H9 (cell line): ENCODE measurements around the gene SSTR3. TPM values are rescaled to one million over a fixed set of nuclear protein-coding genes. Genes with fewer than 3 reads are reported as not detected.

Experiments used
- DNase-seq: peaks from one replicate; pipeline ENCODE4 v3.0.0-alpha.2; 2017
- H2AFZ ChIP-seq: one replicate; pipeline ENCODE4 v1.6.1; 2013; ENCODE audit warnings: mild to moderate bottlenecking, low read length, control low read depth, moderate library complexity
- H2AK5ac ChIP-seq: 2 replicates; pipeline ENCODE4 v1.6.1; 2013; ENCODE audit warnings: low read length, control low read depth, mixed read lengths; ENCODE audit not compliant: insufficient read length
- H2BK120ac ChIP-seq: one replicate; pipeline ENCODE4 v1.6.1; 2013; ENCODE audit warnings: low read depth, mild to moderate bottlenecking, low read length, control low read depth, inconsistent platforms; ENCODE audit not compliant: poor library complexity, severe bottlenecking
- H2BK12ac ChIP-seq: 2 replicates; pipeline ENCODE4 v1.6.1; 2013; ENCODE audit warnings: low read length, control low read depth, mixed read lengths, low read depth; ENCODE audit not compliant: insufficient read length
- H2BK15ac ChIP-seq: 2 replicates; pipeline ENCODE4 v1.6.1; 2013; ENCODE audit warnings: low read depth, low read length, control low read depth
- H2BK20ac ChIP-seq: one replicate; pipeline ENCODE4 v1.6.1; 2013; ENCODE audit warnings: low read depth, mild to moderate bottlenecking, low read length, control low read depth, inconsistent platforms; ENCODE audit not compliant: poor library complexity, severe bottlenecking
- H2BK5ac ChIP-seq: 2 replicates; pipeline ENCODE4 v1.6.1; 2013; ENCODE audit warnings: low read length, control low read depth, mixed read lengths; ENCODE audit not compliant: insufficient read length
- H3K14ac ChIP-seq: 2 replicates; pipeline ENCODE4 v1.6.1; 2013; ENCODE audit warnings: low read length, control low read depth; ENCODE audit not compliant: insufficient read depth
- H3K18ac ChIP-seq: 2 replicates; pipeline ENCODE4 v1.6.1; 2013; ENCODE audit warnings: low read depth, mild to moderate bottlenecking, mixed read lengths, low read length, control low read depth; ENCODE audit not compliant: insufficient read length
- H3K23ac ChIP-seq: 2 replicates; pipeline ENCODE4 v1.6.1; 2013; ENCODE audit warnings: low read length, control low read depth, mixed read lengths, low read depth; ENCODE audit not compliant: insufficient read length
- H3K23me2 ChIP-seq: 2 replicates; pipeline ENCODE4 v1.6.1; 2013; ENCODE audit warnings: low read depth, mild to moderate bottlenecking, mixed read lengths, low read length, control low read depth; ENCODE audit not compliant: insufficient read length, poor library complexity, severe bottlenecking
- H3K27ac ChIP-seq: 2 replicates; pipeline ENCODE4 v1.5.1; 2013; ENCODE audit warnings: low read length, control low read depth, mixed read lengths, low read depth; ENCODE audit not compliant: insufficient read length
- H3K27me3 ChIP-seq: 2 replicates; pipeline ENCODE4 v1.6.1; 2013; ENCODE audit warnings: low read length, control low read depth, inconsistent platforms; ENCODE audit not compliant: insufficient read depth
- H3K4ac ChIP-seq: 2 replicates; pipeline ENCODE4 v1.6.1; 2013; ENCODE audit warnings: low read depth, mild to moderate bottlenecking, control low read depth, inconsistent platforms, low read length, moderate library complexity
- H3K4me1 ChIP-seq: 2 replicates; pipeline ENCODE4 v1.6.1; 2013; ENCODE audit warnings: low read length, control low read depth, inconsistent platforms; ENCODE audit not compliant: insufficient read depth
- H3K4me2 ChIP-seq: 2 replicates; pipeline ENCODE4 v1.6.1; 2013; ENCODE audit warnings: low read length, control low read depth, mixed read lengths; ENCODE audit not compliant: insufficient read length, insufficient read depth
- H3K56ac ChIP-seq: 2 replicates; pipeline ENCODE4 v1.6.1; 2013; ENCODE audit warnings: low read depth, mild to moderate bottlenecking, mixed read lengths, low read length, control low read depth; ENCODE audit not compliant: insufficient read length
- H3K79me1 ChIP-seq: 2 replicates; pipeline ENCODE4 v1.6.1; 2013; ENCODE audit warnings: low read depth, mild to moderate bottlenecking, moderate library complexity, low read length, control low read depth, inconsistent platforms; ENCODE audit not compliant: insufficient read depth, poor library complexity, severe bottlenecking
- H3K79me2 ChIP-seq: 2 replicates; pipeline ENCODE4 v1.6.1; 2013; ENCODE audit warnings: low read length, control low read depth, inconsistent platforms; ENCODE audit not compliant: insufficient read depth
- H3K9ac ChIP-seq: 2 replicates; pipeline ENCODE4 v1.6.1; 2013; ENCODE audit warnings: low read length, control low read depth, mixed read lengths; ENCODE audit not compliant: insufficient read length; ENCODE audit errors: extremely low read depth
- H3K9me3 ChIP-seq: one replicate; pipeline ENCODE4 v1.6.1; 2013; ENCODE audit warnings: low read depth, low read length, inconsistent platforms; ENCODE audit not compliant: control insufficient read depth
- H3T11ph ChIP-seq: one replicate; pipeline ENCODE4 v1.6.1; 2013; ENCODE audit warnings: mild to moderate bottlenecking, low read length, control low read depth, inconsistent platforms
- H4K20me1 ChIP-seq: one replicate; pipeline ENCODE4 v1.6.1; 2013; ENCODE audit not compliant: control insufficient read depth, insufficient read length, insufficient read depth
- H4K5ac ChIP-seq: 2 replicates; pipeline ENCODE4 v1.6.1; 2013; ENCODE audit warnings: low read depth, mild to moderate bottlenecking, mixed read lengths, low read length, control low read depth; ENCODE audit not compliant: insufficient read length
- H4K8ac ChIP-seq: replicated peaks from 2 replicates; pipeline ENCODE4 v1.6.1; 2013; ENCODE audit warnings: low read length, control low read depth, mixed read lengths, low read depth; ENCODE audit not compliant: insufficient read length
- H4K91ac ChIP-seq: 2 replicates; pipeline ENCODE4 v1.6.1; 2013; ENCODE audit warnings: low read depth, mild to moderate bottlenecking, moderate library complexity, mixed read lengths, low read length, control low read depth; ENCODE audit not compliant: insufficient read length
- H3K27ac Mint-ChIP-seq, 3 experiments: 2 replicates in 2 of 3; 3 replicates in 1 of 3; pipeline ENCODE4 v1.8.0; 2020 to 2021; ENCODE audit warnings: mixed read lengths in 3 of 3, mild to moderate bottlenecking in 1 of 3, moderate library complexity in 1 of 3
- H3K27me3 Mint-ChIP-seq: 2 replicates; pipeline ENCODE4 v1.8.0; 2021; ENCODE audit warnings: low read depth, mild to moderate bottlenecking, moderate library complexity, mixed read lengths
- H3K36me3 Mint-ChIP-seq, 3 experiments: 2 replicates in 2 of 3; 3 replicates in 1 of 3; pipeline ENCODE4 v1.8.0; 2020 to 2021; ENCODE audit warnings: low read depth in 3 of 3, mixed read lengths in 3 of 3; ENCODE audit not compliant: insufficient read depth in 1 of 3
- H3K4me1 Mint-ChIP-seq, 2 experiments: 2 replicates each; pipeline ENCODE4 v1.8.0; 2020; ENCODE audit warnings: mixed read lengths in 2 of 2
- H3K4me3 Mint-ChIP-seq, 2 experiments: 2 replicates in 1 of 2; 3 replicates in 1 of 2; pipeline ENCODE4 v1.8.0; 2020 to 2021; ENCODE audit warnings: mild to moderate bottlenecking in 2 of 2, mixed read lengths in 2 of 2, moderate library complexity in 1 of 2
- H3K9me3 Mint-ChIP-seq, 2 experiments: 2 replicates in 1 of 2; 3 replicates in 1 of 2; pipeline ENCODE4 v1.8.0; 2020; ENCODE audit warnings: mild to moderate bottlenecking in 2 of 2, mixed read lengths in 2 of 2, moderate library complexity in 1 of 2
- CTCF ChIP-seq: fragments of 200-600 bp; sonication (generic); conservative IDR thresholded peaks from 3 replicates; pipeline ENCODE4 v1.8.0; 2021; ENCODE audit warnings: antibody characterized with exemption, mild to moderate bottlenecking
- WGBS: extraction: QIAGEN DNeasy Blood & Tissue Kit; methylation state at CpG from one replicate; pipeline ENCODE4 v1.1.7; 2013; ENCODE audit warnings: missing lambda C conversion rate, low lambda C conversion rate, mixed read lengths; ENCODE audit not compliant: insufficient read length; ENCODE audit errors: extremely low coverage; 5-methylcytosine and 5-hydroxymethylcytosine counted together
- total RNA-seq: library from RNA; stranded (reverse); gene quantifications from 2 replicates; pipeline ENCODE4 v1.2.1, GENCODE V29; 2021

SSTR3 gene
- total RNA-seq, 1 experiment from 2014 or later, result 0.68 TPM

DNA sequence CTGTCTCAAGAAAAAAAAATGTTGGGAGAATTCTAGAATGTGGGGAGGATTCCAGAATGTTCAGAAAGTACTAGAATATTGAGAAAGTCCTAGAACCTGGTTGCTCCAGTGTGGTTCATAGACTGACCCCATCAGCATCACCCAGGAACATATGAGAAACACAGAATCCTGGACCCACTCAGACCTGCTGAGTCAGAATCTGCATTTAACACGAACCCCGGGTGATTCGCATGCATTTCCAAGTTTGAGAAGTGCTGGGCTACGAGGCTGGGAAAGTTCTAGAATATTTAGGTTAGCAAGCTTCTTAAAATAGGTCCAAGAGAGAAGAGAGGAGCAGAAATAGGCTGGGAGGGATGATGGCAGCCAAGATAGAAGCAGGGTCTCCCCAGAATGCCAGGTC is 30.6 kb downstream of the SSTR3 start:
- Mint-ChIP-seq H3K4me3 (no peak overlapping the region), H3K4me1 (peaks cover 17 to 38% of the 10 kb centered on the region in 2 experiments)

More for the DNA sequence above, 30.6 kb downstream of the SSTR3 start:
- Histone ChIP-seq H2AK5ac (no peak overlapping the region), H3K14ac (no peak overlapping the region), H3K9ac (no peak overlapping the region), H3K4me1 (peaks cover 2% of the 10 kb centered on the region; the same call in 1 of the 2 replicates), H4K8ac (no peak overlapping the region), H3K23ac (no peak overlapping the region), H3K4ac (no peak overlapping the region), H3K23me2 (no peaks in the 10 kb centered on the region), H4K91ac (no peak overlapping the region), H2BK15ac (no peak overlapping the region), H2BK20ac (no peak overlapping the region), H3K79me2 (no peaks in the 10 kb centered on the region), H3K18ac (no peak overlapping the region), H3K9me3 (no peaks in the 10 kb centered on the region), H3K79me1 (no peaks in the 10 kb centered on the region), H2BK120ac (no peak overlapping the region), H2AFZ (no peak overlapping the region), H4K5ac (no peak overlapping the region), H3T11ph (no peak overlapping the region), H4K20me1 (no peaks in the 10 kb centered on the region), H3K27ac (no peak overlapping the region), H3K4me2 (no peak overlapping the region), H2BK5ac (no peak overlapping the region), H3K27me3 (no peaks in the 10 kb centered on the region), H3K56ac (no peak overlapping the region), H2BK12ac (no peak overlapping the region)
- no peak overlapping the region for H3K27ac Mint-ChIP-seq
- DNase-seq, result no peak
- H3K9me3 Mint-ChIP-seq, result no peaks in the 10 kb centered on the region
- TF ChIP-seq CTCF, result no peak
- no peaks in the 10 kb centered on the region; a peak in 1 of 7 replicates for H3K36me3 Mint-ChIP-seq
- WGBS, result no CpG with 5 or more reads among the region's 4 CpGs
- H3K27me3 Mint-ChIP-seq, result peaks cover 10% of the 10 kb centered on the region
